ENCODE results near the gene FAM89B. TPM values are rescaled to one million over a fixed set of nuclear protein-coding genes. Genes with fewer than 3 reads are reported as not detected.

The FAM89B gene
- total and polyA plus RNA-seq, 2 donors (not counting 3 experiments of a cell fraction or from before 2014, with no cell fraction given): 63.1 to 153 TPM

GRCh38 chr11:65574811-65575567, 2.7 kb downstream of the FAM89B start:
- CTCF ChIA-PET: interaction anchor here (1.4 to 9.7 kb wide), 3 partner anchors 15 to 49 kb away, joined by 3 to 167 read pairs (median 22); no protein-coding TSS in a partner anchor
- intact Hi-C loops (cut with micrococcal nuclease): loop anchor here (1.0 to 5.0 kb wide), 5 partner anchors 13 to 193 kb away; partner anchors contain the start of genes LTBP3, PCNX3 and SLC25A45
- Histone ChIP-seq H3K27me3 (ENCODE audit: control insufficient read depth in 2 of 2, insufficient read depth in 2 of 2, low read length in 2 of 2) (no peaks in the 10 kb centered on the region), H3K9me1 (replicated peaks; ENCODE audit: control insufficient read depth, extremely low read depth, insufficient read depth, low read length) (no peaks in the 10 kb centered on the region), H3K4me2 (ENCODE audit: insufficient read depth, low read length) (peak overlapping the region; percentile 56), H3K9ac (replicated peaks; ENCODE audit: extremely low read depth, insufficient read depth, low read length) (no peak overlapping the region), H4K20me1 (replicated peaks; ENCODE audit: control insufficient read depth, extremely low read depth, insufficient read depth, low read length) (no peaks in the 10 kb centered on the region), H3K4me3 (replicated peaks in 1 of 3; ENCODE audit: insufficient read depth in 1 of 3, low read depth in 1 of 3, low read length in 3 of 3) (peak overlapping the region in 2 of 3 experiments; percentile 31 to 34), H2AFZ (ENCODE audit: low read depth, low read length) (no peak overlapping the region), H3K4me1 (ENCODE audit: control insufficient read depth, extremely low read depth, insufficient read depth, low read length) (peaks cover 50% of the 10 kb centered on the region), H3K9me3 (replicated peaks; ENCODE audit: control insufficient read depth, insufficient read depth, low read length) (no peaks in the 10 kb centered on the region), H3K79me2 (ENCODE audit: control insufficient read depth, insufficient read depth, low read length) (peaks cover 25% of the 10 kb centered on the region), H3K36me3 (ENCODE audit: control insufficient read depth in 2 of 2, extremely low read depth in 1 of 2, insufficient read depth in 2 of 2, low read length in 2 of 2) (no peaks in the 10 kb centered on the region), H3K27ac (ENCODE audit: insufficient read depth, low read depth, low read length) (peak overlapping the region; percentile 45)
- no TSS peak for BruUV-seq (replicated peaks)
- no peak for TF ChIP-seq MYC (IDR thresholded peaks at IDR 0.05; ENCODE audit: low read depth, low read length)
- peak; percentile 60 for TF ChIP-seq POLR2A (IDR thresholded peaks at IDR 0.05; ENCODE audit: low read depth, low read length)
- DNase-seq (ENCODE audit: low read depth, low spot score) (peak; percentile 46), FAIRE-seq (no peak)
- dilution Hi-C loops (cut with MboI; ENCODE audit: extremely low pct_ligation_motif_present, low sequenced_read_pairs): no loop called here
- POLR2A ChIA-PET: no interaction called here

DNA sequence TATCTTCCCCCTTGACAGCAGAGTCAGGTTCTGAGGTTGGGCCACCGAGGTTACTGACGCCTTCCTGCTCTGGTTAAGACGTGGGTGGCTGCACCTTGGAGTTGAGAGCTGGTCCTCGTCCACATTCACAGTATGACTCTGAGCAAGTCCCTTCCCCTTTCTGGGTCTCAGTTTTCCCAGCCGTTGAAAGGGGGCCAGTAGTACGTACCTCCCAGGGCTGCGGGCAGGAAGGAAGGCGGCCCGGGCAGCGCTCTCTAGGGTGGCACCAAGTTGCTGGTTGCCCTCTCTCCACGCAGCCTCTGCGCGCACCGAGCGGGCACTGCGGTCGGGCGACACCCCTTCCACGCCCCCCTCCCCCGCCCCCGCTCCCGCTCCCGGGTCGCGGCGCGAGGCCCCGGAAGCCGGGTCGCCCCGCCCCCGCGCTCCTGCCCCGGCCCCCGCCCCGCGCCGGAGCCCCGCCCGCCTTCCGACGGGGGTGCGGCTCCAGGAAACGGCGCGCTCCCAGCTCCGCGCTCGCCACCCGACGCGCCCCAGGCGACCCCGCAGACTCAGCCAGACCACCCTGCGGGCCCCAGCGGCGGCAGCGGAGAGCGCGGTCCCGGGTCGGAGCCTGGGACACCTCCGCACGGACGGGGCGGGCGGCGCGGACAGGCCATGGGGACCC, 3.4 kb downstream of the FAM89B start, which contains the start of gene EHBP1L1:
TSS of gene EHBP1L1 (plus strand) at position 486 of the 664 bp plus-strand sequence. CDS start 250 bp downstream, outside the sequence.
- FAIRE-seq: no peak
- POLR2A ChIA-PET: no interaction called here
- dilution Hi-C loops (cut with MboI; ENCODE audit: extremely low pct_ligation_motif_present, low sequenced_read_pairs): no loop called here

More for the DNA sequence above, 3.4 kb downstream of the FAM89B start, which contains the start of gene EHBP1L1:
- H3K4me3 ChIP-seq (replicated peaks in 1 of 3; ENCODE audit: insufficient read depth in 1 of 3, low read depth in 1 of 3, low read length in 3 of 3): peak within 1 kb of the TSS; percentile 16 to 34 (median 31)
- H3K9ac ChIP-seq (replicated peaks; ENCODE audit: extremely low read depth, insufficient read depth, low read length): peak within 1 kb of the TSS; percentile 20
- DNase-seq (ENCODE audit: low read depth, low spot score): peak; percentile 32
- no peak within 1 kb of the TSS for H2AFZ ChIP-seq (ENCODE audit: low read depth, low read length)
- no peaks in the 10 kb centered on the region for H3K9me3 ChIP-seq (replicated peaks; ENCODE audit: control insufficient read depth, insufficient read depth, low read length)
- intact Hi-C loops (cut with micrococcal nuclease): no loop called here
- H3K4me2 ChIP-seq (ENCODE audit: insufficient read depth, low read length): peak within 1 kb of the TSS; percentile 56
- no peaks in the 10 kb centered on the region for H3K9me1 ChIP-seq (replicated peaks; ENCODE audit: control insufficient read depth, extremely low read depth, insufficient read depth, low read length)
- CTCF ChIA-PET: interaction anchor here (1.4 to 9.7 kb wide), 3 partner anchors 14 to 50 kb away, joined by 3 to 167 read pairs (median 22); no protein-coding TSS in a partner anchor
- H3K27ac ChIP-seq (ENCODE audit: insufficient read depth, low read depth, low read length): peak within 1 kb of the TSS; percentile 45
- TF ChIP-seq POLR2AphosphoS5 (IDR thresholded peaks at IDR 0.05; ENCODE audit: insufficient read depth, low read depth, low read length) (peak; percentile 50), POLR2A (IDR thresholded peaks at IDR 0.05; ENCODE audit: low read depth, low read length) (no peak)
- BruUV-seq (replicated peaks): no TSS peak
- H3K79me2 ChIP-seq (ENCODE audit: control insufficient read depth, insufficient read depth, low read length): peaks cover 22% of the 10 kb centered on the region
- no peaks in the 10 kb centered on the region for H3K27me3 ChIP-seq (ENCODE audit: control insufficient read depth in 2 of 2, insufficient read depth in 2 of 2, low read length in 2 of 2)
- no peaks in the 10 kb centered on the region for H3K36me3 ChIP-seq (ENCODE audit: control insufficient read depth in 2 of 2, extremely low read depth in 1 of 2, insufficient read depth in 2 of 2, low read length in 2 of 2)
- H3K4me1 ChIP-seq (ENCODE audit: control insufficient read depth, extremely low read depth, insufficient read depth, low read length): peaks cover 50% of the 10 kb centered on the region
- H4K20me1 ChIP-seq (replicated peaks; ENCODE audit: control insufficient read depth, extremely low read depth, insufficient read depth, low read length): no peaks in the 10 kb centered on the region

All from endothelial cell of umbilical vein (primary cell).